ENCODE data around the gene PSPH. TPM values are rescaled to one million over a fixed set of nuclear protein-coding genes. Genes with fewer than 3 reads are reported as not detected.

Gene PSPH
- total and polyA plus RNA-seq, 4 donors, result 5.5 to 35.9 (median 9.0) TPM

DNA sequence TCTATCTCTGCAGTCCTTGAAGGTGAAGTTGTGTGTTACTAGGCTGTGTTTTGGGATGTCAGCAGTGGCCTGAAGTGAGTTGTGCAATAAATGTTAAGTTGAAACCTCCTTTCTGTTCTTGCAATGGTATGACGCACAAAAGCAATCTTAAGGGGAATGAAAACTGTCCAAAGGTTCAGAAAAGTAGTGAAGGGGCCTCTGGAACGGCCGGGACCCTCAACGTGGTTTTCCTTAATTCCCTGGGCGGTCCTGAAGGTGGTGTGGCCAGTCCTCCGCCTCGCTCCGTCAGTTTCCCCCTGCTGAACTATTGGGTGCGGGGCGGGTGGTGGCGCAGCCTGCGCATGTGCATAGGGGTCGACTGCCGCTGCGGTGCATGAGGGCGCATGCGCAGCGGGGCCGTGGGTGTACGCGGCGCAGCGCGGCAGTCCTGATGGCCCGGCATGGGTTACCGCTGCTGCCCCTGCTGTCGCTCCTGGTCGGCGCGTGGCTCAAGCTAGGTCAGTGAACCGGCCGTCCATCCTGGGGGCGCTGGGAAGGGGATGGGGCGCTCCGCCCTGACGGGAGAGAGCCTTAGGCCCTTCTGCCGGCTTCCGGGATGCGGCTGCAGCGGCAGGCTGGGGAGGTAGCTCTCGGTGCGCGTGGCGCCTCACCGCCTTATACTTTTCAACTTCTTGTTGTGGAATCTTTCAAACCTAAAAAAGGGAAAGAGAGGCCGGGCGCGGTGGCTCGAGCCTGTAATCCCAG is 12.8 kb upstream of the PSPH start, which contains the start of gene SUMF2:
Gene SUMF2 (plus strand): TSS at position 405 of the 744 bp plus-strand sequence. CDS start 26 bp downstream, at position 431.
- Histone ChIP-seq H3K36me3 (ENCODE audit: control insufficient read depth in 4 of 4, insufficient read depth in 3 of 4, low read depth in 1 of 4, low read length in 3 of 4) (peaks cover 9 to 43% (median 24%) of the 10 kb centered on the region in 4 donors), H3K4me1 (ENCODE audit: control insufficient read depth in 4 of 4, insufficient read depth in 4 of 4, low read length in 3 of 4) (peaks cover 3 to 10% (median 8%) of the 10 kb centered on the region in 4 donors), H3K9ac (ENCODE audit: low read depth in 1 of 2, low read length in 2 of 2) (peak within 1 kb of the TSS; percentile 52 to 57), H3K4me3 (ENCODE audit: low read depth in 1 of 3, low read length in 3 of 3) (peak within 1 kb of the TSS; percentile 93 to 99 (median 95)), H3K9me3 (ENCODE audit: control insufficient read depth in 4 of 4, low read length in 3 of 4) (no peaks in the 10 kb centered on the region), H3K27ac (ENCODE audit: low read depth in 1 of 2, low read length in 2 of 2) (peak within 1 kb of the TSS; percentile 92 to 93), H3K27me3 (ENCODE audit: control insufficient read depth in 4 of 4, insufficient read depth in 4 of 4, low read length in 3 of 4) (no peaks in the 10 kb centered on the region)
- peak; percentile 90 for DNase-seq (ENCODE audit: low spot score)
- TF ChIP-seq TAF1 (conservative IDR thresholded peaks at IDR 0.05), result no peak
- TF ChIP-seq JUND (IDR thresholded peaks at IDR 0.05), result peak in 1 of 2 donors; percentile 30
- TF ChIP-seq NR2F2 (IDR thresholded peaks at IDR 0.05), result no peak
- TF ChIP-seq FOXA1 (IDR thresholded peaks at IDR 0.05), result no peak
- peak in 1 of 2 donors; percentile 25 for TF ChIP-seq HNF4A (conservative IDR thresholded peaks at IDR 0.05)
- TF ChIP-seq RXRA (IDR thresholded peaks at IDR 0.05), result peak; percentile 32 to 53
- TF ChIP-seq, protein P1, sequence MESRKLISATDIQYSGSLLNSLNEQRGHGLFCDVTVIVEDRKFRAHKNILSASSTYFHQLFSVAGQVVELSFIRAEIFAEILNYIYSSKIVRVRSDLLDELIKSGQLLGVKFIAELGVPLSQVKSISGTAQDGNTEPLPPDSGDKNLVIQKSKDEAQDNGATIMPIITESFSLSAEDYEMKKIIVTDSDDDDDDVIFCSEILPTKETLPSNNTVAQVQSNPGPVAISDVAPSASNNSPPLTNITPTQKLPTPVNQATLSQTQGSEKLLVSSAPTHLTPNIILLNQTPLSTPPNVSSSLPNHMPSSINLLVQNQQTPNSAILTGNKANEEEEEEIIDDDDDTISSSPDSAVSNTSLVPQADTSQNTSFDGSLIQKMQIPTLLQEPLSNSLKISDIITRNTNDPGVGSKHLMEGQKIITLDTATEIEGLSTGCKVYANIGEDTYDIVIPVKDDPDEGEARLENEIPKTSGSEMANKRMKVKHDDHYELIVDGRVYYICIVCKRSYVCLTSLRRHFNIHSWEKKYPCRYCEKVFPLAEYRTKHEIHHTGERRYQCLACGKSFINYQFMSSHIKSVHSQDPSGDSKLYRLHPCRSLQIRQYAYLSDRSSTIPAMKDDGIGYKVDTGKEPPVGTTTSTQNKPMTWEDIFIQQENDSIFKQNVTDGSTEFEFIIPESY (IDR thresholded peaks at IDR 0.05), result no peak
- TF ChIP-seq, protein P2, sequence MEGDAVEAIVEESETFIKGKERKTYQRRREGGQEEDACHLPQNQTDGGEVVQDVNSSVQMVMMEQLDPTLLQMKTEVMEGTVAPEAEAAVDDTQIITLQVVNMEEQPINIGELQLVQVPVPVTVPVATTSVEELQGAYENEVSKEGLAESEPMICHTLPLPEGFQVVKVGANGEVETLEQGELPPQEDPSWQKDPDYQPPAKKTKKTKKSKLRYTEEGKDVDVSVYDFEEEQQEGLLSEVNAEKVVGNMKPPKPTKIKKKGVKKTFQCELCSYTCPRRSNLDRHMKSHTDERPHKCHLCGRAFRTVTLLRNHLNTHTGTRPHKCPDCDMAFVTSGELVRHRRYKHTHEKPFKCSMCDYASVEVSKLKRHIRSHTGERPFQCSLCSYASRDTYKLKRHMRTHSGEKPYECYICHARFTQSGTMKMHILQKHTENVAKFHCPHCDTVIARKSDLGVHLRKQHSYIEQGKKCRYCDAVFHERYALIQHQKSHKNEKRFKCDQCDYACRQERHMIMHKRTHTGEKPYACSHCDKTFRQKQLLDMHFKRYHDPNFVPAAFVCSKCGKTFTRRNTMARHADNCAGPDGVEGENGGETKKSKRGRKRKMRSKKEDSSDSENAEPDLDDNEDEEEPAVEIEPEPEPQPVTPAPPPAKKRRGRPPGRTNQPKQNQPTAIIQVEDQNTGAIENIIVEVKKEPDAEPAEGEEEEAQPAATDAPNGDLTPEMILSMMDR (IDR thresholded peaks at IDR 0.05; ENCODE audit: low read depth, low read length, missing input control), result no peak
- TF ChIP-seq SP1 (IDR thresholded peaks at IDR 0.05), result no peak
- TF ChIP-seq, protein P3, sequence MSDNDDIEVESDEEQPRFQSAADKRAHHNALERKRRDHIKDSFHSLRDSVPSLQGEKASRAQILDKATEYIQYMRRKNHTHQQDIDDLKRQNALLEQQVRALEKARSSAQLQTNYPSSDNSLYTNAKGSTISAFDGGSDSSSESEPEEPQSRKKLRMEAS (IDR thresholded peaks at IDR 0.05), result no peak
- peak; percentile 22 for TF ChIP-seq YY1 (IDR thresholded peaks at IDR 0.05)
- TF ChIP-seq, protein P4, sequence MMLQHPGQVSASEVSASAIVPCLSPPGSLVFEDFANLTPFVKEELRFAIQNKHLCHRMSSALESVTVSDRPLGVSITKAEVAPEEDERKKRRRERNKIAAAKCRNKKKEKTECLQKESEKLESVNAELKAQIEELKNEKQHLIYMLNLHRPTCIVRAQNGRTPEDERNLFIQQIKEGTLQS (IDR thresholded peaks at IDR 0.05), result no peak
- peak in 1 of 2 donors; percentile 21 for TF ChIP-seq EGR1 (IDR thresholded peaks at IDR 0.05; ENCODE audit: low read depth in 2 of 2)
- under 1% methylated on average over 49 of the region's 49 CpGs for WGBS

DNA sequence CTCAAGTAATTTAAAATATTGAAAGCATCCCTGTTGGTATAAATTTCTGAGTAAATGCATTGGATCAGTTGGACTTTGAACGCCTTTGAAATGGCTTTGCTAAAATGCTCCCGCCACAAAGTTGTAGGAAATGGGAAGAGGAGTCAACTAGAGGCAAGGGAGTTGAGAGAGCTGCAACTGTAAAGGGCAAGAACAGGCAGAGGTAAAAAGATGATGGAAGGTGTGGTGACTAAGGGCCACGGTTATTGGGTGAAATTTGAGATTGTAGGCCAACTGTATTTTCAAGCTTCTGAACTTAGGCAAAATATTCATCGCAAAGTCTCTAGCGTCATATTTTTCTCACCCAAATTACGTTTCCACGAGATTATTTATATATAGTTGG is 12.2 kb upstream of the PSPH start:
- no peaks in the 10 kb centered on the region for H3K9me3 ChIP-seq (ENCODE audit: control insufficient read depth in 4 of 4, low read length in 3 of 4)
- peak overlapping the region; percentile 93 to 99 (median 95) for H3K4me3 ChIP-seq (ENCODE audit: low read depth in 1 of 3, low read length in 3 of 3)
- peak overlapping the region; percentile 92 to 93 for H3K27ac ChIP-seq (ENCODE audit: low read depth in 1 of 2, low read length in 2 of 2)
- H3K9ac ChIP-seq (ENCODE audit: low read depth in 1 of 2, low read length in 2 of 2), result peak overlapping the region; percentile 52 to 57
- DNase-seq (ENCODE audit: low spot score), result no peak
- WGBS, result 68% methylated on average over 7 of the region's 7 CpGs
- TF ChIP-seq HNF4A (conservative IDR thresholded peaks at IDR 0.05) (no peak), HNF4G (IDR thresholded peaks at IDR 0.05) (peak; percentile 3)
- no peaks in the 10 kb centered on the region for H3K27me3 ChIP-seq (ENCODE audit: control insufficient read depth in 4 of 4, insufficient read depth in 4 of 4, low read length in 3 of 4)
- peaks cover 3 to 10% (median 8%) of the 10 kb centered on the region in 4 donors for H3K4me1 ChIP-seq (ENCODE audit: control insufficient read depth in 4 of 4, insufficient read depth in 4 of 4, low read length in 3 of 4)
- peaks cover 5 to 43% (median 26%) of the 10 kb centered on the region in 4 donors for H3K36me3 ChIP-seq (ENCODE audit: control insufficient read depth in 4 of 4, insufficient read depth in 3 of 4, low read depth in 1 of 4, low read length in 3 of 4)

All from liver (tissue), 9 donors.